ENCODE data around the gene NREP.

DNA sequence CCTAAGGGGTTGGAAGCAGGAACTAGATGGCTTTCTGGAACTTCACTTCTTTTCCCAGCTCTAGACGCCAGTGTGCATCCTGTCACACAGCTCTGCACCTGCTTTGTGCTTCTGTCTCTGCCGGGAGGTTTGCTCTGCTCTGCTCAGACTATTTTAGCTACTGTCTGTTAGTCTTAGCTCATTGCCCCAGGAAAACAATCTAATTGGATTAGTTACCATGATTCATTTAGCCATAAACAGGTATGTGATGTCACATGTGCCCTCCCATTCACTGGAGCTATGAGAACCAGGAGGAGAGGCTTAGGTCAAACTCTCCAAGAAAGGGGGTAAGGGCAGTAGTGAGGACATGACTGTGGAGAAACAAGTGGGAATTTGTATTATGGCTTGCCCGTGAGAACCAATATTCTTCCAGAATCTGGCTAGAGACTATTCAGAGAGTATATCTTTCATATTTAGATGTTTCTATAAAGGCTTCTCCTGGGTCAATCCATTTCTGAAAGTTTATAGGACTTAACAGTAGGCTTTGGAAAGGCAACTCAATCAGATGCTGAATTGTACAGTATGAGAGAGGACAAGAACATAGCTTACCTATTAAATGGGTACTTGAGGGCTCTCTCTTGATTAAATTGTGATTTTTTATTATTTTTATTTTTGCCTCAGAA lies 22.4 kb upstream of the NREP start:
- TF ChIP-seq GATA2 (IDR thresholded peaks at IDR 0.05; ENCODE audit: low read depth, low read length) = no peak
- no peak for TF ChIP-seq GATA3 (IDR thresholded peaks at IDR 0.05; ENCODE audit: low read depth, low read length)
